H9 (cell line): ENCODE results near the gene BRF1. TPM values are rescaled to one million over a fixed set of nuclear protein-coding genes. Genes with fewer than 3 reads are reported as not detected.

Source experiments
- DNase-seq: peaks from one replicate; pipeline ENCODE4 v3.0.0-alpha.2; 2017
- H2AFZ ChIP-seq: one replicate; pipeline ENCODE4 v1.6.1; 2013; ENCODE audit warnings: mild to moderate bottlenecking, low read length, control low read depth, moderate library complexity
- H2AK5ac ChIP-seq: 2 replicates; pipeline ENCODE4 v1.6.1; 2013; ENCODE audit warnings: low read length, control low read depth, mixed read lengths; ENCODE audit not compliant: insufficient read length
- H2BK120ac ChIP-seq: one replicate; pipeline ENCODE4 v1.6.1; 2013; ENCODE audit warnings: low read depth, mild to moderate bottlenecking, low read length, control low read depth, inconsistent platforms; ENCODE audit not compliant: poor library complexity, severe bottlenecking
- H2BK12ac ChIP-seq: 2 replicates; pipeline ENCODE4 v1.6.1; 2013; ENCODE audit warnings: low read length, control low read depth, mixed read lengths, low read depth; ENCODE audit not compliant: insufficient read length
- H2BK15ac ChIP-seq: 2 replicates; pipeline ENCODE4 v1.6.1; 2013; ENCODE audit warnings: low read depth, low read length, control low read depth
- H2BK20ac ChIP-seq: one replicate; pipeline ENCODE4 v1.6.1; 2013; ENCODE audit warnings: low read depth, mild to moderate bottlenecking, low read length, control low read depth, inconsistent platforms; ENCODE audit not compliant: poor library complexity, severe bottlenecking
- H2BK5ac ChIP-seq: 2 replicates; pipeline ENCODE4 v1.6.1; 2013; ENCODE audit warnings: low read length, control low read depth, mixed read lengths; ENCODE audit not compliant: insufficient read length
- H3K14ac ChIP-seq: 2 replicates; pipeline ENCODE4 v1.6.1; 2013; ENCODE audit warnings: low read length, control low read depth; ENCODE audit not compliant: insufficient read depth
- H3K18ac ChIP-seq: 2 replicates; pipeline ENCODE4 v1.6.1; 2013; ENCODE audit warnings: low read depth, mild to moderate bottlenecking, mixed read lengths, low read length, control low read depth; ENCODE audit not compliant: insufficient read length
- H3K23ac ChIP-seq: 2 replicates; pipeline ENCODE4 v1.6.1; 2013; ENCODE audit warnings: low read length, control low read depth, mixed read lengths, low read depth; ENCODE audit not compliant: insufficient read length
- H3K23me2 ChIP-seq: 2 replicates; pipeline ENCODE4 v1.6.1; 2013; ENCODE audit warnings: low read depth, mild to moderate bottlenecking, mixed read lengths, low read length, control low read depth; ENCODE audit not compliant: insufficient read length, poor library complexity, severe bottlenecking
- H3K27ac ChIP-seq: 2 replicates; pipeline ENCODE4 v1.5.1; 2013; ENCODE audit warnings: low read length, control low read depth, mixed read lengths, low read depth; ENCODE audit not compliant: insufficient read length
- H3K27me3 ChIP-seq: 2 replicates; pipeline ENCODE4 v1.6.1; 2013; ENCODE audit warnings: low read length, control low read depth, inconsistent platforms; ENCODE audit not compliant: insufficient read depth
- H3K4ac ChIP-seq: 2 replicates; pipeline ENCODE4 v1.6.1; 2013; ENCODE audit warnings: low read depth, mild to moderate bottlenecking, control low read depth, inconsistent platforms, low read length, moderate library complexity
- H3K4me1 ChIP-seq: 2 replicates; pipeline ENCODE4 v1.6.1; 2013; ENCODE audit warnings: low read length, control low read depth, inconsistent platforms; ENCODE audit not compliant: insufficient read depth
- H3K4me2 ChIP-seq: 2 replicates; pipeline ENCODE4 v1.6.1; 2013; ENCODE audit warnings: low read length, control low read depth, mixed read lengths; ENCODE audit not compliant: insufficient read length, insufficient read depth
- H3K56ac ChIP-seq: 2 replicates; pipeline ENCODE4 v1.6.1; 2013; ENCODE audit warnings: low read depth, mild to moderate bottlenecking, mixed read lengths, low read length, control low read depth; ENCODE audit not compliant: insufficient read length
- H3K79me1 ChIP-seq: 2 replicates; pipeline ENCODE4 v1.6.1; 2013; ENCODE audit warnings: low read depth, mild to moderate bottlenecking, moderate library complexity, low read length, control low read depth, inconsistent platforms; ENCODE audit not compliant: insufficient read depth, poor library complexity, severe bottlenecking
- H3K79me2 ChIP-seq: 2 replicates; pipeline ENCODE4 v1.6.1; 2013; ENCODE audit warnings: low read length, control low read depth, inconsistent platforms; ENCODE audit not compliant: insufficient read depth
- H3K9ac ChIP-seq: 2 replicates; pipeline ENCODE4 v1.6.1; 2013; ENCODE audit warnings: low read length, control low read depth, mixed read lengths; ENCODE audit not compliant: insufficient read length; ENCODE audit errors: extremely low read depth
- H3K9me3 ChIP-seq: one replicate; pipeline ENCODE4 v1.6.1; 2013; ENCODE audit warnings: low read depth, low read length, inconsistent platforms; ENCODE audit not compliant: control insufficient read depth
- H3T11ph ChIP-seq: one replicate; pipeline ENCODE4 v1.6.1; 2013; ENCODE audit warnings: mild to moderate bottlenecking, low read length, control low read depth, inconsistent platforms
- H4K20me1 ChIP-seq: one replicate; pipeline ENCODE4 v1.6.1; 2013; ENCODE audit not compliant: control insufficient read depth, insufficient read length, insufficient read depth
- H4K5ac ChIP-seq: 2 replicates; pipeline ENCODE4 v1.6.1; 2013; ENCODE audit warnings: low read depth, mild to moderate bottlenecking, mixed read lengths, low read length, control low read depth; ENCODE audit not compliant: insufficient read length
- H4K8ac ChIP-seq: replicated peaks from 2 replicates; pipeline ENCODE4 v1.6.1; 2013; ENCODE audit warnings: low read length, control low read depth, mixed read lengths, low read depth; ENCODE audit not compliant: insufficient read length
- H4K91ac ChIP-seq: 2 replicates; pipeline ENCODE4 v1.6.1; 2013; ENCODE audit warnings: low read depth, mild to moderate bottlenecking, moderate library complexity, mixed read lengths, low read length, control low read depth; ENCODE audit not compliant: insufficient read length
- H3K27ac Mint-ChIP-seq, 3 experiments: 2 replicates in 2 of 3; 3 replicates in 1 of 3; pipeline ENCODE4 v1.8.0; 2020 to 2021; ENCODE audit warnings: mixed read lengths in 3 of 3, mild to moderate bottlenecking in 1 of 3, moderate library complexity in 1 of 3
- H3K27me3 Mint-ChIP-seq: 2 replicates; pipeline ENCODE4 v1.8.0; 2021; ENCODE audit warnings: low read depth, mild to moderate bottlenecking, moderate library complexity, mixed read lengths
- H3K36me3 Mint-ChIP-seq, 3 experiments: 2 replicates in 2 of 3; 3 replicates in 1 of 3; pipeline ENCODE4 v1.8.0; 2020 to 2021; ENCODE audit warnings: low read depth in 3 of 3, mixed read lengths in 3 of 3; ENCODE audit not compliant: insufficient read depth in 1 of 3
- H3K4me1 Mint-ChIP-seq, 2 experiments: 2 replicates each; pipeline ENCODE4 v1.8.0; 2020; ENCODE audit warnings: mixed read lengths in 2 of 2
- H3K4me3 Mint-ChIP-seq, 2 experiments: 2 replicates in 1 of 2; 3 replicates in 1 of 2; pipeline ENCODE4 v1.8.0; 2020 to 2021; ENCODE audit warnings: mild to moderate bottlenecking in 2 of 2, mixed read lengths in 2 of 2, moderate library complexity in 1 of 2
- H3K9me3 Mint-ChIP-seq, 2 experiments: 2 replicates in 1 of 2; 3 replicates in 1 of 2; pipeline ENCODE4 v1.8.0; 2020; ENCODE audit warnings: mild to moderate bottlenecking in 2 of 2, mixed read lengths in 2 of 2, moderate library complexity in 1 of 2
- WGBS: extraction: QIAGEN DNeasy Blood & Tissue Kit; methylation state at CpG from one replicate; pipeline ENCODE4 v1.1.7; 2013; ENCODE audit warnings: missing lambda C conversion rate, low lambda C conversion rate, mixed read lengths; ENCODE audit not compliant: insufficient read length; ENCODE audit errors: extremely low coverage; 5-methylcytosine and 5-hydroxymethylcytosine counted together
- total RNA-seq: library from RNA; stranded (reverse); gene quantifications from 2 replicates; pipeline ENCODE4 v1.2.1, GENCODE V29; 2021
- TF ChIP-seq, protein P1 (sequence below): fragments of 200-600 bp; sonication (generic); conservative IDR thresholded peaks from 3 replicates; pipeline ENCODE4 v1.8.0; 2021; ENCODE audit warnings: antibody characterized with exemption, mild to moderate bottlenecking

The BRF1 gene
- total RNA-seq, 1 experiment from 2014 or later = 28.3 TPM

DNA sequence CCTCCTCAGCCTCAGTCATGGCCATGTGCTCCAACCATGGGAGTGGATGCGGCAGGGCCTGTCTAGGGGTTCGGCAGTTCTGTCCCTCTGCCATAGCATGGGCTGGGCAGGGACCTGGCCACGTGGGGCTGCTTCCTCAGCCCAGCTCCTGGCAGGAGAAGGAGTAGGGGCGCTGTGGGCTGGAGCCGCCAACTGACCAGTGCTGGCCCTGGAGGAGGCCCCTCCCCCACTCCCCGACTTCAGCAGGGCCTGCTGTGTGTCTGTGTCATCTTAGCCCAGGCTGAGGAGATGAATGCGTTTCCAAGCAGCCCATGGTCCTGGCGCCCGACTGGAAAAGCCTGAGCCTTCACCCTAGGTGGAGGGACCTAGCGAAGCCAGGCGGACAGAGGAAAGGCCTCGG is 11.0 kb upstream of the BRF1 start:
- Histone ChIP-seq H4K20me1 (peaks cover 2% of the 10 kb centered on the region), H4K8ac (no peak overlapping the region), H4K91ac (no peak overlapping the region), H3K18ac (no peak overlapping the region), H3K79me1 (peaks cover 5% of the 10 kb centered on the region), H3K9me3 (no peaks in the 10 kb centered on the region), H2BK12ac (no peak overlapping the region), H3K27me3 (no peaks in the 10 kb centered on the region), H2BK120ac (no peak overlapping the region), H3K23ac (no peak overlapping the region), H2AK5ac (no peak overlapping the region), H3K56ac (no peak overlapping the region), H3K9ac (no peak overlapping the region), H3T11ph (no peak overlapping the region), H2BK20ac (no peak overlapping the region), H2BK5ac (no peak overlapping the region), H3K4me2 (no peak overlapping the region), H3K23me2 (peaks cover 8% of the 10 kb centered on the region), H2BK15ac (no peak overlapping the region), H3K4ac (no peak overlapping the region), H4K5ac (no peak overlapping the region), H2AFZ (no peak overlapping the region), H3K4me1 (no peaks in the 10 kb centered on the region; the same call in 1 of the 2 replicates), H3K27ac (no peak overlapping the region), H3K79me2 (peaks cover under 1% of the 10 kb centered on the region; the same call in 1 of the 2 replicates), H3K14ac (no peak overlapping the region; the same call in 1 of the 2 replicates)
- no CpG with 5 or more reads among the region's 12 CpGs for WGBS
- Mint-ChIP-seq H3K9me3 (no peaks in the 10 kb centered on the region), H3K27ac (no peak overlapping the region), H3K4me1 (peaks cover 26 to 36% of the 10 kb centered on the region in 2 experiments), H3K4me3 (no peak overlapping the region), H3K27me3 (peaks cover 16% of the 10 kb centered on the region), H3K36me3 (no peaks in the 10 kb centered on the region; a peak in 1 of 7 replicates)
- TF ChIP-seq, protein P1, sequence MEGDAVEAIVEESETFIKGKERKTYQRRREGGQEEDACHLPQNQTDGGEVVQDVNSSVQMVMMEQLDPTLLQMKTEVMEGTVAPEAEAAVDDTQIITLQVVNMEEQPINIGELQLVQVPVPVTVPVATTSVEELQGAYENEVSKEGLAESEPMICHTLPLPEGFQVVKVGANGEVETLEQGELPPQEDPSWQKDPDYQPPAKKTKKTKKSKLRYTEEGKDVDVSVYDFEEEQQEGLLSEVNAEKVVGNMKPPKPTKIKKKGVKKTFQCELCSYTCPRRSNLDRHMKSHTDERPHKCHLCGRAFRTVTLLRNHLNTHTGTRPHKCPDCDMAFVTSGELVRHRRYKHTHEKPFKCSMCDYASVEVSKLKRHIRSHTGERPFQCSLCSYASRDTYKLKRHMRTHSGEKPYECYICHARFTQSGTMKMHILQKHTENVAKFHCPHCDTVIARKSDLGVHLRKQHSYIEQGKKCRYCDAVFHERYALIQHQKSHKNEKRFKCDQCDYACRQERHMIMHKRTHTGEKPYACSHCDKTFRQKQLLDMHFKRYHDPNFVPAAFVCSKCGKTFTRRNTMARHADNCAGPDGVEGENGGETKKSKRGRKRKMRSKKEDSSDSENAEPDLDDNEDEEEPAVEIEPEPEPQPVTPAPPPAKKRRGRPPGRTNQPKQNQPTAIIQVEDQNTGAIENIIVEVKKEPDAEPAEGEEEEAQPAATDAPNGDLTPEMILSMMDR = no peak
- DNase-seq = peak; percentile 34
